HG03439 (cell line): Measurements from ENCODE around the gene TXN.
"Not testable (repeated sequence)": the region's sequence is repeated elsewhere in the genome, so short reads cannot be mapped to it uniquely, and the experiment has no call there.

Source experiments
- ATAC-seq: cut with Tn5 transposase; IDR thresholded peaks from one replicate; pipeline ENCODE4 v1.9.1; 2021; ENCODE audit warnings: mild to moderate bottlenecking, moderate library complexity; ENCODE audit not compliant: unreplicated experiment

Gene TXN

GRCh38 chr9:110257956-110258355 is 1.6 kb upstream of the TXN start:
- no peak for ATAC-seq

- ATAC-seq = peak; percentile 1
Measured at GRCh38 chr9:110257097-110257841, 962 bp upstream of the TXN start.

- ATAC-seq = peak; percentile 21
Measured at GRCh38 chr9:110255463-110256379, 586 bp downstream of the TXN start.

- no peak for ATAC-seq
Measured at GRCh38 chr9:110255034-110255462, 1.3 kb downstream of the TXN start.

- no peak for ATAC-seq
Measured at GRCh38 chr9:110254500-110254899, 1.8 kb downstream of the TXN start.

- no peak for ATAC-seq
Measured at GRCh38 chr9:110252509-110253139, 3.7 kb downstream of the TXN start.

GRCh38 chr9:110251770-110252169 is 4.5 kb downstream of the TXN start:
- not testable (repeated sequence) for ATAC-seq

GRCh38 chr9:110251212-110251611 is 5.1 kb downstream of the TXN start:
- ATAC-seq = no peak

GRCh38 chr9:110249603-110250002 is 6.7 kb downstream of the TXN start:
- no peak for ATAC-seq

- no peak for ATAC-seq
Measured at GRCh38 chr9:110248361-110248760, 7.9 kb downstream of the TXN start.

- ATAC-seq = no peak
Measured at GRCh38 chr9:110246214-110246613, 10.1 kb downstream of the TXN start.

GRCh38 chr9:110244616-110245015 is 11.7 kb downstream of the TXN start:
- no peak for ATAC-seq

- ATAC-seq = no peak
Measured at GRCh38 chr9:110241858-110242321, 14.4 kb downstream of the TXN start.

GRCh38 chr9:110241260-110241857 is 14.9 kb downstream of the TXN start:
- ATAC-seq = no peak

- ATAC-seq = no peak
Measured at GRCh38 chr9:110240198-110240597, 16.1 kb downstream of the TXN start.

GRCh38 chr9:110228321-110228720 is 28.0 kb downstream of the TXN start:
- no peak for ATAC-seq

GRCh38 chr9:110224583-110224982 is 31.7 kb downstream of the TXN start:
- no peak for ATAC-seq

GRCh38 chr9:110220809-110221208 is 35.5 kb downstream of the TXN start:
- no peak for ATAC-seq

- no peak for ATAC-seq
Measured at GRCh38 chr9:110217656-110218099, 38.6 kb downstream of the TXN start.

- no peak for ATAC-seq
Measured at GRCh38 chr9:110214586-110215355, 41.5 kb downstream of the TXN start.
